ENCODE data around the gene PRKD1.
"Not testable (repeated sequence)": the region's sequence is repeated elsewhere in the genome, so short reads cannot be mapped to it uniquely, and the experiment has no call there.

The PRKD1 gene

DNA sequence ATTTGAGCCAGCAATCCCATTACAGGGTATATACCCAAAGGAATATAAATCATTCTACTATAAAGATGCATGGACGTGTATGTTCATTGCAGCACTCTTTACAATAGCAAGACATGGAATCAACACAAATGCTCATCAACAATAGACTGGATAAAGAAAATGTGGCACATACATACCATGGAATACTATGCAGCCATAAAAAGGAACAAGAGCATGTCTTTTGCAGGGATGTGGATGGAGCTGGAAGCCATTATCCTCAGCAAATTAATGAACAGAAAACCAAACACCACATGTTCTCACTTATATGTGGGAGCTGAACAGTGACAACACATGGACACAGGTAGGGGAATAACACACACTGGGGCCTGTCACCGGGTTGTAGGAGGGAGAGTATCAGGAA, 238.1 kb downstream of the PRKD1 start:
- H3K9me3 Mint-ChIP-seq = peaks cover 26% of the 10 kb centered on the region
- DNase-seq, H3K4me1 Mint-ChIP-seq, H3K36me3 Mint-ChIP-seq, H3K4me3 Mint-ChIP-seq, H3K27ac Mint-ChIP-seq, H3K27me3 Mint-ChIP-seq, CTCF ChIA-PET: not testable (repeated sequence)

DNA sequence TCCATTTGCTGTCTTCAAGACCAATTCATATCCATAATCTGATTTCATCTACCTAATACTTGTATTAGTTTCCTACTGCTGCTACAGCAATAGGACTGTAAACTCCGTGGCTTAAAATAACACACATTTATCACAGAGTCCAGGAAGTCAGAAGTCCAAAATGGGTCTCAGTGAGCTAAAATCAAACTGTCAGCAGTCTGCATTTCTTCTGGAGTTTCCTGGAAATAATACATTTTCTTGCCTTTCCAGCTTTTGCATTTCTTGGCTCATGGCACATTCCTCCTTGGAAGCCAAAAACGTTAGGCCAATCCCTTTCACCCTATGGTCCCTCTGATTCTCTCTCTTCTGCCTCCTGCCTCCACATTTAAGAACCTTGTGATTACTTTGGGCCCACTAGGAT, 239.8 kb downstream of the PRKD1 start:
- Mint-ChIP-seq H3K27ac (no peak overlapping the region), H3K36me3 (no peaks in the 10 kb centered on the region), H3K27me3 (no peaks in the 10 kb centered on the region), H3K9me3 (peaks cover 23% of the 10 kb centered on the region), H3K4me3 (no peak overlapping the region), H3K4me1 (no peaks in the 10 kb centered on the region)
- no peak for DNase-seq
- CTCF ChIA-PET = no interaction called here

DNA sequence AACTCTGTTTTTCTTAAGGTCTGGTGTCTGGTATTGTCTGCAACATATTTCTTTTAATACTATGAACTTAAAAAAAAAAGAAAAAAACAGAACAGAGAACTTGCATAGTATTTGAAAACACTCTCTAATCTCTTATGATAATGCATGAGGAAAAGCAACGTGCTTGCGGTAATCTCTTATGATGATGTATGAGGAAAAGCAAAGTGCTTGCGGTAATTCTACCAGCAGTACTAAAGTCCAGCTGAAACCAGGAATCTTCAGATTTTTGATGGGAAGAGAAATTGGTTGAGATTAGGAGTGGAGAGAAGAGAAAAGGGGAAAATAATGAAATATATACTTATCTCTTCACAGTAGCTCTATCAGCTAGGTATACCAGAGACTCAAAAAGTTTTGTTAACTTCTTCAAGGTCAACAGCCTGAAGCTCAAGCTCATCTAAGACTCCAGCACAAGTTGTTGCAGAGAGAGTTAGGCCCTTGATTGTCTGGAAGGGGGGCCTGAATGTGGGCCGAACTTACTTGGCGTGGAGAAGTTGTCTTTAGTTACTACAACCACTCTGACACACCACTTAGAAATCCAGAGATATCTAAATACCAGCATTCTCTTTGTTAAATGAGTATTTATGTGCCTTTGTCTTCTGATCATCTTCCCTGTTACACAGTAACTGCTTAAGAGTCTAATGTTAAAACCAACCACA, 240.4 kb downstream of the PRKD1 start:
- Mint-ChIP-seq H3K4me3 (no peak overlapping the region), H3K4me1 (no peaks in the 10 kb centered on the region), H3K27ac (no peak overlapping the region), H3K9me3 (peaks cover 27% of the 10 kb centered on the region), H3K36me3 (no peaks in the 10 kb centered on the region), H3K27me3 (no peaks in the 10 kb centered on the region)
- CTCF ChIA-PET = no interaction called here
- DNase-seq = no peak

DNA sequence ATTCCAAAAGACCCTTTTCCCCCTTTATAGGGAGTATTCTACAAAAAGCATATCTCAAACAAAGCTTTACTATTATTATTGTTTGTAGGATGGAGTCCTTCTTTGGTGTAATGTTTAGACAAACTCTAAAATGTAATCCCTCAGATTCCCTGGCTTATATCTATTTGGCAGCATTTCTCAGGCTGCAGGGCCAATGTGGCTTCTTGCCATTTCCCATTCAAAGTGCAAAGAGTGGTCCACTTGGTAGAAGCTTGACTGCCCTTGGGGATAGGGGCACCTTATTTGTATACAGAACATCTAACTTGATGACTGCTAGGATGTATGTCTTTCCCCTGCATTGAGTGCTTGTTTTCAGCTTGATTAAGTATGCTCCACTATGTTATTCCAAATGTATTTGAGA, 242.7 kb downstream of the PRKD1 start:
- no peaks in the 10 kb centered on the region for H3K4me1 Mint-ChIP-seq
- no peak overlapping the region for H3K4me3 Mint-ChIP-seq

DNA sequence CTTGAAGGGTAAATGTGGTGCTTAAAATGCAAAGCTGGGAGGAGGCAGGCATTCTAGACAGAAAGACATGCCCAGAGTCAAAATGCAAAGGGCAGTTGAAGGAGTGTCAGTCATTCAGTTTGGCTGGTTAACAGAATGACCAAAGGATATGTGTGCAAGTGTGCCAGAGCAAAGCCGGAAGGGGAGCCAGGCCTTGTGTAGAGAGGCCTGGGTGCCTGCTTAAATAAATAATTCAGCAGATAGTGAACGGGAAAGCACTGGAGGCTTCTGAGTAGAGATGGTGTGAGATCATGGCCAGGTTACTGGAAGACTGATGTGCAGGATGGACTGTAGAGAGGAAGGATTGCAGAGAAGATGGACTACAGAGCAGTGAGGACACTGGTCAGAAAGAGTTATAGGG, 244.9 kb downstream of the PRKD1 start:
- Mint-ChIP-seq H3K9me3 (peaks cover 14% of the 10 kb centered on the region), H3K36me3 (no peaks in the 10 kb centered on the region), H3K4me3 (no peak overlapping the region), H3K27me3 (no peaks in the 10 kb centered on the region), H3K4me1 (no peaks in the 10 kb centered on the region), H3K27ac (no peak overlapping the region)
- CTCF ChIA-PET = no interaction called here
- DNase-seq = no peak

More for the DNA sequence above, 242.7 kb downstream of the PRKD1 start:
- H3K9me3 Mint-ChIP-seq = peaks cover 21% of the 10 kb centered on the region
- no peaks in the 10 kb centered on the region for H3K36me3 Mint-ChIP-seq
- H3K27ac Mint-ChIP-seq = no peak overlapping the region
- no peaks in the 10 kb centered on the region for H3K27me3 Mint-ChIP-seq
- no peak for DNase-seq
- CTCF ChIA-PET = interaction anchor here (0.5 kb wide), 1 partner anchor 56 kb away, joined by 3 read pairs; no protein-coding TSS in a partner anchor

DNA sequence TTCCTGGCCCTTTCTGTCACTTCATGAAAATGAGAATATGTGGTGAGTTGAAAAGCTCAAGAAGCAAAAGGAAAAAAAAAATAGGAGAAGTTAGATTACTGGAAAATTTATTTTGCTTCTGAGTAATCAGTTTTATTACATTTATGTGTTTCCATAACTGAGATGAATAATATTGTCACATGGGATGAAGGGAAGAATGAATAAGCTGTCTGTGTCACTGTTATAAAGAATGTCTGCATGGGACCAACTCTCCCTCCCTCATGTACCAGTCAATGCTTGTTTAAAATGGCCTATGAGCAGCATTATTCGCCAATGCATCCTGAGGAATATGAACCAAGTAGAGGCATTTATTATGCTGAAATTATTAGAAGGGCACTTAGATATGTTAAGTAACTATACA, 246.3 kb downstream of the PRKD1 start:
- H3K4me1 Mint-ChIP-seq = no peaks in the 10 kb centered on the region
- H3K4me3 Mint-ChIP-seq = no peak overlapping the region
- no peaks in the 10 kb centered on the region for H3K36me3 Mint-ChIP-seq
- DNase-seq = no peak
- H3K27me3 Mint-ChIP-seq = no peaks in the 10 kb centered on the region
- CTCF ChIA-PET = no interaction called here
- H3K27ac Mint-ChIP-seq = no peak overlapping the region
- H3K9me3 Mint-ChIP-seq = peaks cover 6% of the 10 kb centered on the region

DNA sequence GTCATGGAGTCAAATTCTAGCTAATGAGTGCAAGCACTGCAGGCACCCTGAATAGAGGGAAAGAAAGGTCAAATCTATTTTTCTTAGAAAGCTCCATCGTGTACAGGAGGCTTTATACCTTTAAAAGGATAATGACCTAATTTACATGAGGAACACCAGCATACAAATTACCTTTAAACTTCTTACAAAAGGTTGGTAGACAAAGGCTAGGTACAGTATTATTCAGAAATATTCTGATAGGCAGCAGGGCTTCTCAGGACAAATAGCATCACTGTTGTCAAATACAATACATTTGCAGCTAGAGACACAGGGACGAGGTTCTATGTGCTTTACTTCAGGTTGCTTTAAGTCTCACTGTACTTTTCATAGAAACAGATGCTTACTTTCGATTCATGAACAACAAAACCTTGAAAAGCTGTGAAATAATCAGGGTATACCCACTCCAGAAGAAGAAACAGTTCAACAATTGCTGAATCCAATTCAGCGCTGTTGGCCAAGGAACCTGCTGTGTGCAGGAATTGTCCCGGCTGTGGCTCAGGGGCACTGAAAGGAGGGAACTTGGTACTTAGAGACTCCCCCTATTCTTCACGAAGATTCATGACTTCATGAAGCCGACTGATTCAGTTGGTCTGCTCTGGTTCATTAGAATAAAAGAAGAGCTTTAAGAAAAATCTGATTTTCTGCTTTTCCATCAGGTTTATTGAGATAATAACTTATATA, 252.9 kb downstream of the PRKD1 start:
- DNase-seq = no peak
- Mint-ChIP-seq H3K27me3 (no peaks in the 10 kb centered on the region), H3K9me3 (no peaks in the 10 kb centered on the region), H3K36me3 (no peaks in the 10 kb centered on the region), H3K27ac (no peak overlapping the region), H3K4me3 (no peak overlapping the region), H3K4me1 (no peaks in the 10 kb centered on the region)
- CTCF ChIA-PET = no interaction called here

DNA sequence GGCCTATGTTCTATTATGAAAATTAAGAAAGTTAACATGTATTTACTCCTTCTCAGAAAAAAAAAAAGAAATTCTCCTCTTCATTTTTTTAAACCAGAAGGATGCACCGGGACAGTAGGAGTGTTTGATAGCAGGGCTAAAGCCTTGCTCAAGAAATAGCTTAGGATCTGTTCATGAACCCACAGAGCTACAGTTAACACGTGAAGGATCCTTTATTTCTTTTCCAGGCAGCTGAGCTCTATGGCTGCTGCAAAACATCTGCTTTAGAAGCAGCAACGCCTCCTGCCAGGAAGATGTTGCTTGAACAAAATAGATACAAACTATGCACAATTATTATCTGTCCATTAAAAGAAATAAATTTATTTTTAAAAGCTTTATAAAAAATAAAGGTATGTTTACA, 254.8 kb downstream of the PRKD1 start:
- CTCF ChIA-PET = no interaction called here
- Mint-ChIP-seq H3K27ac (no peak overlapping the region), H3K27me3 (no peaks in the 10 kb centered on the region), H3K4me1 (no peaks in the 10 kb centered on the region), H3K4me3 (no peak overlapping the region), H3K36me3 (no peaks in the 10 kb centered on the region), H3K9me3 (no peaks in the 10 kb centered on the region)
- DNase-seq = no peak

DNA sequence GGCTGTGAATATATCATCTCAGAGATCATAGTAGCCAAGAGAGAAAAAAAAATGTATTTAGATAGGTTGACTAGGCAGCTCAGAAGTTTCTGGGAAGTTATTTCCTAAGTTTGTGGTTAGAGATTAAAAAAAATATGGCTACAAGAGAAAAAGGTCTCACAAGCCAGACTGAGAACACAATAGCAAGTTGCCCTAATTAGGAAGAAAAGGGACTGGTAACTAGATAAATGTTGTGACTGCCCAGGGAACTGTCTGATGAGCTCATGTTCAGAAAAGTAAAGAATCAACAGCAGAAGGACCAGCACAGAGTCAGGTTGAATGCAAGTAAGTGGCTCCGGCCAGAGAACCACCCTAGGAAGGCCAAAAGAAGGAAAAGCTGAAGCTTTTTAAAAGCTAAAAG, 256.6 kb downstream of the PRKD1 start:
- Mint-ChIP-seq H3K9me3 (no peaks in the 10 kb centered on the region), H3K4me3 (no peak overlapping the region), H3K27ac (no peak overlapping the region), H3K4me1 (no peaks in the 10 kb centered on the region), H3K27me3 (no peaks in the 10 kb centered on the region), H3K36me3 (no peaks in the 10 kb centered on the region)
- CTCF ChIA-PET = no interaction called here
- no peak for DNase-seq

DNA sequence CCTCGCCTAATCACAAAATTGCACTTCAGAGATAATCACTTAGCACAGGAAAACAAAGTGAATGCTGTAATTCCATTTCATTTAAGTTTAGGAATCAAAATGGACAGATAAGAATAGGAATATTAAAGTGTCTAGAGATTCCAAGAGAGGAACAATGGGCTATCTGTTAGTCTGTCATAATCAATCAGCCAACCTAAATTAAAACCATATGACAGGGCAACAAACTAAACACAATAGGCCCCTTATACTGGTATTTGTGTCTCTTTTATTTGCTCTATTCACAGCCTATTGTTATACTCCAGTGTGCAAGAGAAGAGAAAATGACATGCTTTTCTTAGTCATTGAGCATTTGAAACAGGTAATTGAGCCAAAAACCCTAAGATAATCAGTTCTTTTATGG, 259.4 kb downstream of the PRKD1 start:
- Mint-ChIP-seq H3K4me3 (no peak overlapping the region), H3K27me3 (no peaks in the 10 kb centered on the region), H3K27ac (no peak overlapping the region), H3K9me3 (peaks cover 4% of the 10 kb centered on the region), H3K36me3 (no peaks in the 10 kb centered on the region), H3K4me1 (no peaks in the 10 kb centered on the region)
- no peak for DNase-seq
- CTCF ChIA-PET = no interaction called here

DNA sequence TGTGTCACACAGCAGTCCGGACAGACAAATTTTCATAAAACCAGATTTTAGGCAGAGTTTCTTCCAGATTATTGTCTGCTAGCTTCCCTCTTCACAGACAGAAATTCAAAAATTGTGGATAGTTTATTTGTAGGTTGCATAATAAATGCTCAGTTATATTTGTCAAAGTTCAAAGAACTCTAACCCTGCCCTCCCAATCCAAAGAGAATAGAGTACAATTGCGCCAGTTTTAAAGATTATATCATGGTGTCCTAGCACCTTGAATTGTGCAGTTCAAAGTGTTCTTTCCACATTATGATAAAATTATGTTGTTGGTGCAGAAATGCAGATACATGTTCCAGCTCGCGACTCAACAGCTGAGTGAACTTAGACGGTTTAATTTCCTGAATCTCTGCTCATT, 263.1 kb downstream of the PRKD1 start:
- no peak overlapping the region for H3K4me3 Mint-ChIP-seq
- no peaks in the 10 kb centered on the region for H3K4me1 Mint-ChIP-seq
- no peaks in the 10 kb centered on the region for H3K27me3 Mint-ChIP-seq
- CTCF ChIA-PET = interaction anchor here (0.7 kb wide), 1 partner anchor 12 kb away, joined by 3 read pairs; no protein-coding TSS in a partner anchor
- peaks cover 4% of the 10 kb centered on the region for H3K9me3 Mint-ChIP-seq
- H3K27ac Mint-ChIP-seq = no peak overlapping the region
- H3K36me3 Mint-ChIP-seq = no peaks in the 10 kb centered on the region
- no peak for DNase-seq

DNA sequence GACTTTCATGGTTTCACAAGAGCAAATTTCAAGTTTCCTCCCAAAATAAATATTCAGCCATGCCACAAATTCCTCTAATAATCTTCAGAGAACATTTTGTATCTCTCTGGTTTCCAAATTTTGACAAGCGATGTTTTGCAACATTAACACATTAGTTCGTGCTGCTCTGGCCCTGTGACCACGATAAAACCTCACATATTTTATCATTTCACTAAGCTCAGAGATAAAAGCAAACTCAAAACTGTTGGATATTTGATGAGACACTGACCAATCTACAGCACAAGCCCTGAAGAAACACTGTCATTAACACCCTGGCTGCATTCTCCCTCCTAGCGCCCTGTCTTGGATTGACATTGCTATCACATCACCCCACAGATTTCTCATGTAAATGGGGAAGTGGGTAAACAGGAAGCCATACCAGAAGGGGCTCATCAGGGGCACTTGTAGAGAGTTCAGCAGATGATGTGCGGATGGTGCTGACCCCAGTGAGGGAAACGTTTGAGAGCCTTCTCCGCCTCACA, 264.3 kb downstream of the PRKD1 start:
- no peak overlapping the region for H3K27ac Mint-ChIP-seq
- DNase-seq = no peak
- no peaks in the 10 kb centered on the region for H3K4me1 Mint-ChIP-seq
- H3K9me3 Mint-ChIP-seq = peaks cover 5% of the 10 kb centered on the region
- CTCF ChIA-PET = no interaction called here
- H3K27me3 Mint-ChIP-seq = no peaks in the 10 kb centered on the region
- no peaks in the 10 kb centered on the region for H3K36me3 Mint-ChIP-seq
- H3K4me3 Mint-ChIP-seq = no peak overlapping the region

DNA sequence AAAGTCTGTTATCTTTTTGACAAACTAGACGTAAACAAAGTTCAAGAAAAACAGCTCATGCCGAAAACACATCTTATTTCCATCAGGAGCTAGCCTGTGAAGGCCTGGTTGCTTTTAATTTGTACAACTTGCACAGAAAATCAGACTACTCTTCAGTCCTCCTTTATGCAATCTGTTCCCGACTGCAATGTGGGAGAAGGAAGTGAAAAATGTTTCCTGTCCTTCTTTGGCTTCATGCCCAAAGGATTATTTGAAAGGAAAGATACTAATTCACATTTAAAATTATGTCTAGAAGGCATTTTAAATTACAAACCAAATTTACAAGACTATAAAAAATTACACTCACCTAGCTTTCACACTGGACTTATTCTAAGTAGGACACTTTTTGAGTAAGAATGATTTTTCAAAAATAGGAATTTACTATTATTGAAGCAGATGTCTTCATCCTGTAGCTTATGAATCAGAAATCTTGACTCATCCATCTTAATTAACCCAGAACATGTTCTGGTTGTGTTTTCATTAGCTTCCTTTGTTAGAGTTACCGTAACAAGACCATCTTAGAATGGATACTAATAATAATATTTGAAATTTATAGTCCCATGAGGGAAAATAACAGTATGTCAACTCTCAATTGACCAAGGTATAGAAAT, 272.6 kb downstream of the PRKD1 start:
- H3K27me3 Mint-ChIP-seq = no peaks in the 10 kb centered on the region
- CTCF ChIA-PET = no interaction called here
- DNase-seq = no peak
- no peaks in the 10 kb centered on the region for H3K36me3 Mint-ChIP-seq
- peaks cover 14% of the 10 kb centered on the region for H3K9me3 Mint-ChIP-seq
- no peak overlapping the region for H3K27ac Mint-ChIP-seq
- no peaks in the 10 kb centered on the region for H3K4me1 Mint-ChIP-seq
- H3K4me3 Mint-ChIP-seq = no peak overlapping the region

DNA sequence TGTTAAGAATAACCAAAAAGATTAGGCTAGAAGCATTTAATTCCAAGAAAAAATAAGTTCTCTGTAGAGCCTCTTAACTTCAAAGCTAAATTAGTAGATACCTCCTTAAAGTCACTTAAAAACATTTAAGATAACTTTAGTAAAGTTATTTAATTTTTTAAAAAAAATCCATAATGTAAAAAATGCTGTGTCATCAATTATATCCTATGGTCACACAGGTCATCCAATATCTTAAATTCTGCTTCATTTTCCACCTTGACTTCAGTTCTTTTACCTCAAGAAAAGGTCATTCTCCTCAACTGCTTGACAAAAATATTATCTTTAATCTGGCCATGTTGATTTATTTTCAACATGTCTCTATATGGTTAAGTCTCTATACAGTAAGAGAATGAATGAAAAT, 274.3 kb downstream of the PRKD1 start:
- CTCF ChIA-PET = interaction anchor here (1.5 kb wide), 1 partner anchor 11 kb away, joined by 3 read pairs; no protein-coding TSS in a partner anchor
- peaks cover 22% of the 10 kb centered on the region for H3K9me3 Mint-ChIP-seq
- no peak overlapping the region for H3K27ac Mint-ChIP-seq
- H3K4me3 Mint-ChIP-seq = no peak overlapping the region
- no peaks in the 10 kb centered on the region for H3K4me1 Mint-ChIP-seq
- no peaks in the 10 kb centered on the region for H3K27me3 Mint-ChIP-seq
- H3K36me3 Mint-ChIP-seq = no peaks in the 10 kb centered on the region
- DNase-seq = no peak

DNA sequence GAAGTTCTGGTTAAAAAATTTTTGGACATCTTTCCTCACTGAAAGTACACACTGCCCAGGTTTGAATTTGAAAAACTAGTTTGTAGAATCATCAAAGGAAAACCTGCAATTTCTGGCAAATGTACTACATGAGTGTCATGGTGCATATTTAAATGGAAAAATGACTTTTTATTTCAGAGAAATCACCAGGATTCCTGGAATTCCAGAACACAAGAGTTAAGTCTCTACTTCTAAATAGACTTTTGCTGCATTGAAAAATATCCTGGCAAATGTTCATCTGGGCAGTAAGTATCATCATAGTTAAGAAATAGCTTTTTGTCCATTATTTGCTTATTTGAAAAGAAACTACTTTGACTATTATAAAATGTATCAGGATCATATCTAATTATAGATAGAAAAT, 275.1 kb downstream of the PRKD1 start:
- H3K27me3 Mint-ChIP-seq = no peaks in the 10 kb centered on the region
- DNase-seq = no peak
- CTCF ChIA-PET = interaction anchor here (1.5 kb wide), 1 partner anchor 11 kb away, joined by 3 read pairs; no protein-coding TSS in a partner anchor

More for the DNA sequence above, 275.1 kb downstream of the PRKD1 start:
- Mint-ChIP-seq H3K36me3 (no peaks in the 10 kb centered on the region), H3K4me1 (no peaks in the 10 kb centered on the region), H3K9me3 (peaks cover 26% of the 10 kb centered on the region), H3K4me3 (no peak overlapping the region), H3K27ac (no peak overlapping the region)
